SK-N-SH treated with all-trans-retinoic acid at 6 μM for 48 hours (cell line): ENCODE data around the gene GP2.

Experiments used
- ATAC-seq: fragments of 200-7000 bp; cut with Tn5 transposase; 3 replicates; pipeline ENCODE4 v1.9.1; 2020; ENCODE audit warnings: mild to moderate bottlenecking, moderate library complexity
- ARNTL ChIP-seq: fragments of 450-650 bp; formaldehyde crosslinking; IDR thresholded peaks from 2 replicates; pipeline ENCODE4 v1.5.0; 2020; ENCODE audit warnings: low read depth, mild to moderate bottlenecking, moderate library complexity, borderline replicate concordance
- BACH2 ChIP-seq: fragments of 250-450 bp; sonication (Bioruptor Pico); IDR thresholded peaks from 2 replicates; pipeline ENCODE4 v1.9.0; 2021; ENCODE audit warnings: mild to moderate bottlenecking, borderline replicate concordance
- CREB5 ChIP-seq: fragments of 250-450 bp; sonication (Bioruptor Pico); IDR thresholded peaks from 2 replicates; pipeline ENCODE4 v1.5.1; 2020; ENCODE audit warnings: low read depth, mild to moderate bottlenecking, moderate library complexity
- CSDC2 ChIP-seq: fragments of 250-450 bp; sonication (Bioruptor Pico); IDR thresholded peaks from 2 replicates; pipeline ENCODE4 v1.5.0; 2020; ENCODE audit warnings: mild to moderate bottlenecking, moderate library complexity
- CSRNP3 ChIP-seq: fragments of 250-450 bp; sonication (Bioruptor Pico); IDR thresholded peaks from 2 replicates; pipeline ENCODE4 v1.5.1; 2021; ENCODE audit warnings: mild to moderate bottlenecking, moderate library complexity
- ESRRG ChIP-seq: fragments of 250-450 bp; sonication (Bioruptor Pico); IDR thresholded peaks from 2 replicates; pipeline ENCODE4 v1.6.1; 2021; ENCODE audit warnings: mild to moderate bottlenecking
- GLIS3 ChIP-seq: fragments of 250-450 bp; sonication (Bioruptor Pico); IDR thresholded peaks from 2 replicates; pipeline ENCODE4 v1.5.0; 2020; ENCODE audit warnings: mild to moderate bottlenecking, moderate library complexity
- ISL1 ChIP-seq: fragments of 250-450 bp; sonication (Bioruptor Pico); IDR thresholded peaks from 2 replicates; pipeline ENCODE4 v2.1.2; 2022; ENCODE audit warnings: mild to moderate bottlenecking, moderate library complexity
- PATZ1 ChIP-seq: fragments of 250-450 bp; sonication (Bioruptor Pico); IDR thresholded peaks from 2 replicates; pipeline ENCODE4 v1.8.0; 2020; ENCODE audit warnings: mild to moderate bottlenecking, moderate library complexity, borderline replicate concordance
- PPARA ChIP-seq: fragments of 250-450 bp; sonication (Bioruptor Pico); IDR thresholded peaks from 2 replicates; pipeline ENCODE4 v1.5.0; 2020; ENCODE audit warnings: mild to moderate bottlenecking, borderline replicate concordance
- RARB ChIP-seq: fragments of 250-450 bp; sonication (Bioruptor Pico); IDR thresholded peaks from 2 replicates; pipeline ENCODE4 v1.8.0; 2021; ENCODE audit warnings: mild to moderate bottlenecking, moderate library complexity
- TCF4 ChIP-seq: fragments of 250-450 bp; sonication (Bioruptor Pico); IDR thresholded peaks from 2 replicates; pipeline ENCODE4 v1.8.0; 2021; ENCODE audit warnings: mild to moderate bottlenecking, moderate library complexity, borderline replicate concordance
- TOX ChIP-seq: fragments of 250-450 bp; sonication (Bioruptor Pico); IDR thresholded peaks from 2 replicates; pipeline ENCODE4 v1.8.0; 2021; ENCODE audit warnings: mild to moderate bottlenecking, moderate library complexity, borderline replicate concordance
- TSHZ2 ChIP-seq: fragments of 250-450 bp; sonication (Bioruptor Pico); IDR thresholded peaks from 2 replicates; pipeline ENCODE4 v1.5.0; 2020; ENCODE audit warnings: mild to moderate bottlenecking, moderate library complexity
- ZC3H10 ChIP-seq: fragments of 250-450 bp; sonication (Bioruptor Pico); IDR thresholded peaks from 2 replicates; pipeline ENCODE4 v1.5.1; 2021; ENCODE audit warnings: mild to moderate bottlenecking, moderate library complexity
- ZFP3 ChIP-seq: fragments of 250-450 bp; sonication (Bioruptor Pico); IDR thresholded peaks from 2 replicates; pipeline ENCODE4 v1.5.0; 2020; ENCODE audit warnings: mild to moderate bottlenecking, moderate library complexity
- ZFP30 ChIP-seq: fragments of 450-650 bp; formaldehyde crosslinking; IDR thresholded peaks from 2 replicates; pipeline ENCODE4 v1.5.0; 2022; ENCODE audit warnings: mild to moderate bottlenecking, moderate library complexity
- ZNF70 ChIP-seq: fragments of 450-650 bp; formaldehyde crosslinking; IDR thresholded peaks from 2 replicates; pipeline ENCODE4 v1.5.0; 2020; ENCODE audit warnings: mild to moderate bottlenecking, moderate library complexity
- TF ChIP-seq, protein P1 (sequence below): fragments of 250-450 bp; sonication (Bioruptor Pico); IDR thresholded peaks from 2 replicates; pipeline ENCODE4 v1.8.0; 2021; ENCODE audit warnings: low read depth, mild to moderate bottlenecking, moderate library complexity, borderline replicate concordance

GP2 gene

GRCh38 chr16:20333120-20333519 lies 5.8 kb upstream of the GP2 start:
- TF ChIP-seq PPARA (CRISPR knock-in tag) (no peak), PATZ1 (CRISPR knock-in tag) (no peak), ARNTL (CRISPR knock-in tag) (no peak), TSHZ2 (no peak), ZNF70 (CRISPR knock-in tag) (no peak), CSDC2 (CRISPR knock-in tag) (no peak), ZC3H10 (no peak), ISL1 (no peak), ZFP30 (no peak), RARB (CRISPR knock-in tag) (no peak)
- TF ChIP-seq, protein P1, sequence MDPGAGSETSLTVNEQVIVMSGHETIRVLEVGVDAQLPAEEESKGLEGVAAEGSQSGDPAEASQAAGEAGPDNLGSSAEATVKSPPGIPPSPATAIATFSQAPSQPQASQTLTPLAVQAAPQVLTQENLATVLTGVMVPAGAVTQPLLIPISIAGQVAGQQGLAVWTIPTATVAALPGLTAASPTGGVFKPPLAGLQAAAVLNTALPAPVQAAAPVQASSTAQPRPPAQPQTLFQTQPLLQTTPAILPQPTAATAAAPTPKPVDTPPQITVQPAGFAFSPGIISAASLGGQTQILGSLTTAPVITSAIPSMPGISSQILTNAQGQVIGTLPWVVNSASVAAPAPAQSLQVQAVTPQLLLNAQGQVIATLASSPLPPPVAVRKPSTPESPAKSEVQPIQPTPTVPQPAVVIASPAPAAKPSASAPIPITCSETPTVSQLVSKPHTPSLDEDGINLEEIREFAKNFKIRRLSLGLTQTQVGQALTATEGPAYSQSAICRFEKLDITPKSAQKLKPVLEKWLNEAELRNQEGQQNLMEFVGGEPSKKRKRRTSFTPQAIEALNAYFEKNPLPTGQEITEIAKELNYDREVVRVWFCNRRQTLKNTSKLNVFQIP: no peak
- no peak for ATAC-seq

DNA sequence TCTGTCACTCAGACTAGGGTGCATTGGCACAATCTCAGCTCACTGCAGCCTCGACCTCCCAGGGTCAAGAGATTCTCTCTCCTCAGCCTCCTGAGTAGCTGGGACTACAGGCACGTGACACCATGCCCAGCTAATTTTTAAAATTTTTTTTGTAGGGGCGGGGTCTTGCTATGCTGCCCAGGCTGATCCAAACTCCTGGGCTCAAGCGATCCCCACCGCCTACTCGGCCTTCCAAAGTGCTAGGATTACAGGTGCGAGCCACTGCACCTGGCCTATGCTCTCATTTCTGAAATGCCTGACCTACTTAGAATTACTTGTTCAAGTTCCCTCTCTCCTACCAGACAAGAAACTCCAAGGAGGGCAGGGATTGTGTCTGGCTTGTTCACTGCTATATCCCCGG lies 5.1 kb upstream of the GP2 start:
- no peak for TF ChIP-seq RARB (CRISPR knock-in tag)
- TF ChIP-seq CREB5 (CRISPR knock-in tag): no peak
- TF ChIP-seq TCF4: no peak
- no peak for TF ChIP-seq ISL1
- TF ChIP-seq TOX (CRISPR knock-in tag): no peak
- no peak for TF ChIP-seq ESRRG (CRISPR knock-in tag)
- TF ChIP-seq CSRNP3 (CRISPR knock-in tag): no peak
- TF ChIP-seq ZC3H10: no peak
- no peak for TF ChIP-seq BACH2 (CRISPR knock-in tag)
- no peak for TF ChIP-seq PPARA (CRISPR knock-in tag)
- TF ChIP-seq ZNF70 (CRISPR knock-in tag): no peak
- TF ChIP-seq ZFP30: no peak
- ATAC-seq: no peak

GRCh38 chr16:20331635-20332034 lies 4.3 kb upstream of the GP2 start:
- no peak for ATAC-seq
- TF ChIP-seq ZC3H10 (no peak), ZFP3 (CRISPR knock-in tag) (no peak), RARB (CRISPR knock-in tag) (no peak), GLIS3 (CRISPR knock-in tag) (no peak), ZFP30 (no peak), PATZ1 (CRISPR knock-in tag) (no peak)
- TF ChIP-seq, all 23 proteins: peak for 0
